DND-41 (cell line): ENCODE data around the gene SOS1.

Source experiments
- EZH2 ChIP-seq: IDR thresholded peaks from 3 replicates; pipeline ENCODE4 v1.6.1; 2012; ENCODE audit warnings: borderline replicate concordance, low read depth, mild to moderate bottlenecking, moderate library complexity, low read length, inconsistent platforms; ENCODE audit not compliant: severe bottlenecking
- TF ChIP-seq, protein P1 (sequence below): IDR thresholded peaks from 2 replicates; pipeline ENCODE4 v1.5.1; 2012; ENCODE audit warnings: borderline replicate concordance, low read length, moderate library complexity, mild to moderate bottlenecking; ENCODE audit not compliant: poor library complexity, severe bottlenecking; ENCODE audit errors: extremely low read depth

DNA sequence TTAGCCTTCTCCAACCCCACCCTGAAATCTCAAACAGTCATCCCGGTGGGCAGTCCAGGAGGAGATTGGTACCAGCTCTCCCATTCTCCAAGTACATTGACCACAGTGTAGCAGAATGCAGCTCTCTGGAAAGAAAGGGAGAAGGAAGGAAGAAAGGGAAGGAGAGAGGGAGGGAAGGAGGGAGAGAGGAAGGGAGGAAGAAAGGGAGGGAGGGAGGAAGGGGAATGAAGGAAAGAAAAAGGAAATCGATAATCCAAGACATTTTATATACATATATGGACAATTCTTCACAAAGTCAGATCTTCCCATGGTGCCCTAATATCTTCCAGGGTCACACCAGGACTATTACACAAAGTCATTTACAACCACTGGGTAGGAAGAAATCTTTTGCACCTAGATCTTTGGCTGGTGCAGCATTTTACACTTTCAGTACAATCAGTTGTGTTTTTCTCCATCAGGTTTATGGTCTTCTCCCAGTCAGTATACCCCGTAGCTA, 172.4 kb downstream of the SOS1 start:
- TF ChIP-seq, protein P1, sequence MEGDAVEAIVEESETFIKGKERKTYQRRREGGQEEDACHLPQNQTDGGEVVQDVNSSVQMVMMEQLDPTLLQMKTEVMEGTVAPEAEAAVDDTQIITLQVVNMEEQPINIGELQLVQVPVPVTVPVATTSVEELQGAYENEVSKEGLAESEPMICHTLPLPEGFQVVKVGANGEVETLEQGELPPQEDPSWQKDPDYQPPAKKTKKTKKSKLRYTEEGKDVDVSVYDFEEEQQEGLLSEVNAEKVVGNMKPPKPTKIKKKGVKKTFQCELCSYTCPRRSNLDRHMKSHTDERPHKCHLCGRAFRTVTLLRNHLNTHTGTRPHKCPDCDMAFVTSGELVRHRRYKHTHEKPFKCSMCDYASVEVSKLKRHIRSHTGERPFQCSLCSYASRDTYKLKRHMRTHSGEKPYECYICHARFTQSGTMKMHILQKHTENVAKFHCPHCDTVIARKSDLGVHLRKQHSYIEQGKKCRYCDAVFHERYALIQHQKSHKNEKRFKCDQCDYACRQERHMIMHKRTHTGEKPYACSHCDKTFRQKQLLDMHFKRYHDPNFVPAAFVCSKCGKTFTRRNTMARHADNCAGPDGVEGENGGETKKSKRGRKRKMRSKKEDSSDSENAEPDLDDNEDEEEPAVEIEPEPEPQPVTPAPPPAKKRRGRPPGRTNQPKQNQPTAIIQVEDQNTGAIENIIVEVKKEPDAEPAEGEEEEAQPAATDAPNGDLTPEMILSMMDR = no peak
- no peak for TF ChIP-seq EZH2
